ENCODE data around the gene ARHGAP23. TPM values are rescaled to one million over a fixed set of nuclear protein-coding genes. Genes with fewer than 3 reads are reported as not detected.
"Not testable (repeated sequence)": the region's sequence is repeated elsewhere in the genome, so short reads cannot be mapped to it uniquely, and the experiment has no call there.

ARHGAP23 gene
- total RNA-seq, 1 experiment from 2014 or later: 83.5 TPM

DNA sequence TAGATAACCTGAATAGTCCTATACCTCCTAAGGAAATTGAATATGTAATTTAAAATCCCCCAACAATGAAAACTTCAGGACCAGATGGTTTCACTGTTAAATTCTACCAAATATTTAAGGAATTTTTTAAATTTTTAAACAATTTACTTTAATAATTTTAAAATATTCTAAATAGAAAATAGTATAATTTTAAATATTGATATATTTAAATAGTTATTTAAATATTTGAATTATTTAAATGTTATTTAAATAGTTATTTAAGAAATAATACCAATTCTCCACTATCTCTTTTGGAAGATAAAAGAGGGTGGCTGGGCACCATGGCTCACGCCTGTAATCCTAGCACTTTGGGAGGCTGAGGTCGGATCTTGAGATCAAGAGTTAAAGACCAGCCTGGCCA is 73.5 kb downstream of the ARHGAP23 start:
- H3K27me3 Mint-ChIP-seq (ENCODE audit: insufficient read depth, unreplicated experiment); H3K4me3 ChIP-seq (ENCODE audit: low read depth, low read length); H3K4me3 Mint-ChIP-seq (ENCODE audit: unreplicated experiment); DNase-seq; POLR2A ChIA-PET; H3K9me3 Mint-ChIP-seq (ENCODE audit: unreplicated experiment); H3K27me3 ChIP-seq (replicated peaks; ENCODE audit: control insufficient read depth, insufficient read depth, low read length); H3K36me3 ChIP-seq (ENCODE audit: control insufficient read depth, insufficient read depth, low read length); H3K4me1 ChIP-seq; H3K27ac Mint-ChIP-seq (ENCODE audit: unreplicated experiment); H3K4me1 Mint-ChIP-seq (ENCODE audit: low read depth, unreplicated experiment); BruUV-seq (replicated peaks); H3K9me3 ChIP-seq; intact Hi-C loops (cut with micrococcal nuclease; ENCODE audit: unreplicated experiment); CTCF ChIA-PET: not testable (repeated sequence)
- H3K36me3 Mint-ChIP-seq (ENCODE audit: insufficient read depth, unreplicated experiment): peaks cover 66% of the 10 kb centered on the region

DNA sequence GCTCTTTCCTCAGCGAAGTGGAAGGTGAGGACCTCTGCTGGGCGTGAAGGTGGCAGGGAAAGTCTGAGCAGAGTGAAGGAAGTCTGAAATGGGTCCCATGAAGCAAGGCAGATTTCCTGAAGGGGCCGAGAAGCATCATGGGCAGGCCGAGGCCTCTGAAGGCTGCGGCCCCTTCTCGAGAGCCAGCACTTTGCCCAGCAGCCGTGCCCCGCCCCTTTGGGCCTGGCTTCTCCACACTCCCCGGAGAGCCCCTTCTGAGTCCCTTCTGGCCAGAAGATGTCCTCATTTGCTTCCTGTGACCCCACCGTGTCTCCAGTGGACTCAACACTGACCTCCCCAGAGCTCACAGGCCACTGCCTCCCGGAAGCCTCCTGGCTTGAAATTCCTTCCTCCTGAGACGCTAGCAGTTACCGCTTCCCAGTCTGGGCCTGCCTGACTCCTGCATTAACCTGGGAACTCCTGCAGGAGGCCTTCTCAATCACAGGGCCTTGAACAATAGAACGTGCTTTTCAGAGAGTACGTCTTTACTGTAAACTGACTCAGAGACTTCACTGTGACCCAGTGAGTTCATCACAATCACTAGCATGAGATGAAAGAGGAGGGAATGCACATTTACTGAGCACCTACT is 75.1 kb downstream of the ARHGAP23 start:
- H3K4me3 Mint-ChIP-seq (ENCODE audit: unreplicated experiment); H3K9me3 Mint-ChIP-seq (ENCODE audit: unreplicated experiment); H3K36me3 ChIP-seq (ENCODE audit: control insufficient read depth, insufficient read depth, low read length); H3K4me1 ChIP-seq; DNase-seq; H3K9me3 ChIP-seq; POLR2A ChIA-PET; H3K4me3 ChIP-seq (ENCODE audit: low read depth, low read length); H3K27ac Mint-ChIP-seq (ENCODE audit: unreplicated experiment); intact Hi-C loops (cut with micrococcal nuclease; ENCODE audit: unreplicated experiment); BruUV-seq (replicated peaks); H3K27me3 Mint-ChIP-seq (ENCODE audit: insufficient read depth, unreplicated experiment); H3K27me3 ChIP-seq (replicated peaks; ENCODE audit: control insufficient read depth, insufficient read depth, low read length); H3K4me1 Mint-ChIP-seq (ENCODE audit: low read depth, unreplicated experiment): not testable (repeated sequence)
- CTCF ChIA-PET: interaction anchor here (0.6 to 0.7 kb wide), 2 partner anchors 168 to 176 kb away, joined by 3 read pairs; no protein-coding TSS in a partner anchor
- peaks cover 56% of the 10 kb centered on the region for H3K36me3 Mint-ChIP-seq (ENCODE audit: insufficient read depth, unreplicated experiment)

DNA sequence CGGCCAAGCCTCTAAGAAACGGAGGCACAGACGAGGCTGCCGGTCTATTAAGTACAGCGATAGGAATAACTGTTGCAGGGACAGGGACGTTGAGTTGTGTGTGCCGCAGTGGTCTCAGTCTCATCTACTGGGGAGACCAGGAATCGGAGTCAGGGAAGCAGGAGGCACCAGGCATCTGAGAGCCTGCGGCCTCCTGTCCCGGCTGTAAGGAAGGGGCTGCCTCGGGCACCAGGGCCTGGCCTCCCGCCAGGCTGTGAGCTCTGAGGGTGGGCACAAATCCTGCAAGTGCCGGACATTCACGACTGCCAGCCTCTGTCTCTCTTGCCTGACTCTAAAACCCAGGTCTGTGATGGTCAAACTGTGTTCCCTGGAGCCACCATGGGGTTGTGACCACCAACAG is 76.0 kb downstream of the ARHGAP23 start:
- Mint-ChIP-seq H3K9me3 (ENCODE audit: unreplicated experiment) (no peaks in the 10 kb centered on the region), H3K36me3 (ENCODE audit: insufficient read depth, unreplicated experiment) (peaks cover 58% of the 10 kb centered on the region), H3K27ac (ENCODE audit: unreplicated experiment) (no peak overlapping the region), H3K4me1 (ENCODE audit: low read depth, unreplicated experiment) (peaks cover 8% of the 10 kb centered on the region), H3K4me3 (ENCODE audit: unreplicated experiment) (no peak overlapping the region), H3K27me3 (ENCODE audit: insufficient read depth, unreplicated experiment) (no peaks in the 10 kb centered on the region)
- no peaks in the 10 kb centered on the region for H3K36me3 ChIP-seq (ENCODE audit: control insufficient read depth, insufficient read depth, low read length)
- no TSS peak for BruUV-seq (replicated peaks)
- 0 out of 2 replicates have a peak, but pooled peaks cover 2% of the 10 kb centered on the region for H3K4me1 ChIP-seq
- TF ChIP-seq, protein P1, sequence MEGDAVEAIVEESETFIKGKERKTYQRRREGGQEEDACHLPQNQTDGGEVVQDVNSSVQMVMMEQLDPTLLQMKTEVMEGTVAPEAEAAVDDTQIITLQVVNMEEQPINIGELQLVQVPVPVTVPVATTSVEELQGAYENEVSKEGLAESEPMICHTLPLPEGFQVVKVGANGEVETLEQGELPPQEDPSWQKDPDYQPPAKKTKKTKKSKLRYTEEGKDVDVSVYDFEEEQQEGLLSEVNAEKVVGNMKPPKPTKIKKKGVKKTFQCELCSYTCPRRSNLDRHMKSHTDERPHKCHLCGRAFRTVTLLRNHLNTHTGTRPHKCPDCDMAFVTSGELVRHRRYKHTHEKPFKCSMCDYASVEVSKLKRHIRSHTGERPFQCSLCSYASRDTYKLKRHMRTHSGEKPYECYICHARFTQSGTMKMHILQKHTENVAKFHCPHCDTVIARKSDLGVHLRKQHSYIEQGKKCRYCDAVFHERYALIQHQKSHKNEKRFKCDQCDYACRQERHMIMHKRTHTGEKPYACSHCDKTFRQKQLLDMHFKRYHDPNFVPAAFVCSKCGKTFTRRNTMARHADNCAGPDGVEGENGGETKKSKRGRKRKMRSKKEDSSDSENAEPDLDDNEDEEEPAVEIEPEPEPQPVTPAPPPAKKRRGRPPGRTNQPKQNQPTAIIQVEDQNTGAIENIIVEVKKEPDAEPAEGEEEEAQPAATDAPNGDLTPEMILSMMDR (IDR thresholded peaks at IDR 0.05; ENCODE audit: insufficient read depth in 1 of 2, low read depth in 1 of 2, low read length in 1 of 2, severe bottlenecking in 1 of 2, unreplicated experiment in 1 of 2): no peak
- POLR2A ChIA-PET: interaction anchor here (0.6 kb wide), 1 partner anchor 76 kb away, joined by 3 read pairs; no protein-coding TSS in a partner anchor
- no peaks in the 10 kb centered on the region for H3K9me3 ChIP-seq
- intact Hi-C loops (cut with micrococcal nuclease; ENCODE audit: unreplicated experiment): no loop called here
- CTCF ChIA-PET: interaction anchor here (0.6 to 1.2 kb wide), 2 partner anchors 152 to 163 kb away, joined by 3 to 4 read pairs; partner anchors contain the start of gene SOCS7
- DNase-seq: no peak
- H3K4me3 ChIP-seq (ENCODE audit: low read depth, low read length): no peak overlapping the region
- no peaks in the 10 kb centered on the region for H3K27me3 ChIP-seq (replicated peaks; ENCODE audit: control insufficient read depth, insufficient read depth, low read length)

DNA sequence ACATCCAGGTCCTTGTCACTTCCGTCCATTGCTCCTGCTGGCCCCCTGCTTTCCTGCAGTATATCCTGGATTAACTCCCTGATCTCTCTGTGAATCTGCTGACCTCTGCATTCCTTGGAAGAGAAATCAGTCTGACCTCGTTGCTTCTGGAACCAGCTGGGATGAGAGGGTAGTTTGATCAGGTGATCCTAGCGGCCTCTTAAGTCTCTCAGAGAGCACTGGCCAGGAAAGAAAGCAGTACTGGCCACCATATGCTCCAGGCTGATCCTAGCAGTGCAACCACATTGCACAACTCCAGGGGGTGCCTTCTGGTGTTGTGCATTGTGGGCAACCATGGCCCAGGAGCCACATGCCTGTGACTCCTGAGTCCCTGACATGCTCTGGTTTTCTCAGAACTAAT is 79.2 kb downstream of the ARHGAP23 start:
- H3K4me3 ChIP-seq (ENCODE audit: low read depth, low read length): no peak overlapping the region
- Mint-ChIP-seq H3K27me3 (ENCODE audit: insufficient read depth, unreplicated experiment) (peaks cover 9% of the 10 kb centered on the region), H3K27ac (ENCODE audit: unreplicated experiment) (no peak overlapping the region), H3K4me1 (ENCODE audit: low read depth, unreplicated experiment) (peaks cover 14% of the 10 kb centered on the region), H3K9me3 (ENCODE audit: unreplicated experiment) (no peaks in the 10 kb centered on the region), H3K4me3 (ENCODE audit: unreplicated experiment) (no peak overlapping the region), H3K36me3 (ENCODE audit: insufficient read depth, unreplicated experiment) (peaks cover 79% of the 10 kb centered on the region)
- ChIA-PET POLR2A (no interaction called here), CTCF (interaction anchor here (3.6 kb wide), 1 partner anchor 51 kb away, joined by 63 read pairs; no protein-coding TSS in a partner anchor)
- no peaks in the 10 kb centered on the region for H3K9me3 ChIP-seq
- TF ChIP-seq, protein P1 (IDR thresholded peaks at IDR 0.05; ENCODE audit: insufficient read depth in 1 of 2, low read depth in 1 of 2, low read length in 1 of 2, severe bottlenecking in 1 of 2, unreplicated experiment in 1 of 2): no peak
- H3K36me3 ChIP-seq (ENCODE audit: control insufficient read depth, insufficient read depth, low read length): no peaks in the 10 kb centered on the region
- intact Hi-C loops (cut with micrococcal nuclease; ENCODE audit: unreplicated experiment): no loop called here
- DNase-seq: no peak
- peaks cover 18% of the 10 kb centered on the region for H3K4me1 ChIP-seq
- peaks cover 1% of the 10 kb centered on the region for H3K27me3 ChIP-seq (replicated peaks; ENCODE audit: control insufficient read depth, insufficient read depth, low read length)
- BruUV-seq (replicated peaks): no TSS peak
